Activated T-cell treated with anti-CD3 and anti-CD28 coated beads, Interleukin-2, amount 50 U/mL, for 72 hours (primary cell): ENCODE results near the gene RNF144A. TPM values are rescaled to one million over a fixed set of nuclear protein-coding genes. Genes with fewer than 3 reads are reported as not detected.
A peak's percentile ranks its signal among the peaks of the same experiment; 100 is the strongest.
"Not testable (repeated sequence)": the region's sequence is repeated elsewhere in the genome, so short reads cannot be mapped to it uniquely, and the experiment has no call there.

Source experiments
- ATAC-seq, 2 donors: fragments of 150-1000 bp; cut with Tn5 transposase; replicated peaks in 1 of 2; 2 replicates each; pipeline ENCODE4 v1.10.0; 2021; ENCODE audit warnings: moderate library complexity in 2 of 2, mild to moderate bottlenecking in 1 of 2
- DNase-seq, 2 donors: peaks; one replicate each; pipeline ENCODE4 v3.0.0; 2021 to 2022; ENCODE audit warnings: mixed read lengths in 1 of 2
- H3K27ac Mint-ChIP-seq: one replicate; pipeline ENCODE4 v1.8.0; 2022; ENCODE audit warnings: mild to moderate bottlenecking, moderate library complexity, mixed read lengths
- H3K27me3 Mint-ChIP-seq: one replicate; pipeline ENCODE4 v1.8.0; 2022; ENCODE audit warnings: low read depth, mixed read lengths
- H3K36me3 Mint-ChIP-seq, 2 donors: one replicate each; pipeline ENCODE4 v1.8.0; 2022; ENCODE audit warnings: mixed read lengths in 2 of 2, mild to moderate bottlenecking in 1 of 2; ENCODE audit not compliant: insufficient read depth in 2 of 2
- H3K4me1 Mint-ChIP-seq: one replicate; pipeline ENCODE4 v1.8.0; 2022; ENCODE audit warnings: low read depth, mixed read lengths
- H3K4me3 Mint-ChIP-seq, 2 donors: one replicate each; pipeline ENCODE4 v1.8.0; 2022; ENCODE audit warnings: mild to moderate bottlenecking in 2 of 2, mixed read lengths in 2 of 2, moderate library complexity in 2 of 2
- H3K9me3 Mint-ChIP-seq, 2 donors: one replicate each; pipeline ENCODE4 v1.8.0; 2022; ENCODE audit warnings: mixed read lengths in 2 of 2
- total RNA-seq, 2 donors: library from RNA; stranded (reverse); gene quantifications; one replicate each; pipeline ENCODE4 v1.2.3, GENCODE V29; 2022

RNF144A gene
- total RNA-seq, 2 donors from 2014 or later, result 52.1 to 73.9 TPM

GRCh38 chr2:6999211-6999877, 82.1 kb downstream of the RNF144A start:
- peaks cover 0 to 5% of the 10 kb centered on the region in 2 donors for H3K36me3 Mint-ChIP-seq
- H3K4me1 Mint-ChIP-seq, result peaks cover 5% of the 10 kb centered on the region
- no peaks in the 10 kb centered on the region for H3K27me3 Mint-ChIP-seq
- no peak for DNase-seq
- peak in 1 of 2 donors; percentile 41 for ATAC-seq
- H3K4me3 Mint-ChIP-seq, result no peak overlapping the region
- no peaks in the 10 kb centered on the region for H3K9me3 Mint-ChIP-seq
- H3K27ac Mint-ChIP-seq, result peak overlapping the region; percentile 43

GRCh38 chr2:7001395-7001794, 84.2 kb downstream of the RNF144A start:
- not testable (repeated sequence) for H3K9me3 Mint-ChIP-seq, H3K4me3 Mint-ChIP-seq, H3K4me1 Mint-ChIP-seq, H3K36me3 Mint-ChIP-seq, DNase-seq, H3K27ac Mint-ChIP-seq, H3K27me3 Mint-ChIP-seq, ATAC-seq

DNA sequence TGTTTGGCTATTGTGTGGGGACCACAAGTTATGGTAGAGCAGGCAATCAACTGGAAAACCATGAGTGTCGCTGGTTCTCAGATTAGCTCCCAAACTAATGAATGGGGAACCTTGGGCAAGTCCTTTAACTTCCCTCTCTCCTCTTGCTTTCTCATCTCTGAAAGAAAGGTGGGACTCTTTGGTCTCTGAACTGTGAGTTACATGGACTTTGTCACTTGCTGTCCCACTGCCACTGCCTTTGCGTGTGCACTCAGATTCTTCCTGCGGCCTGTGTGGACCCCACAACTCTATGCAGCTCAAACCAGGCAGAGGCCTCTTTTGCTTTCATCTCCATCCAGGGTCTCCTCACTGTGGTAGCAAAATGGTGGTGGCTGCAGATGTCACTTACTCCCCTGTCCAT, 86.7 kb downstream of the RNF144A start:
- Mint-ChIP-seq H3K27me3 (no peaks in the 10 kb centered on the region), H3K27ac (no peak overlapping the region), H3K36me3 (peaks cover 0 to 3% of the 10 kb centered on the region in 2 donors), H3K9me3 (no peaks in the 10 kb centered on the region), H3K4me1 (peaks cover 8% of the 10 kb centered on the region), H3K4me3 (no peak overlapping the region)
- ATAC-seq, result no peak
- no peak for DNase-seq

DNA sequence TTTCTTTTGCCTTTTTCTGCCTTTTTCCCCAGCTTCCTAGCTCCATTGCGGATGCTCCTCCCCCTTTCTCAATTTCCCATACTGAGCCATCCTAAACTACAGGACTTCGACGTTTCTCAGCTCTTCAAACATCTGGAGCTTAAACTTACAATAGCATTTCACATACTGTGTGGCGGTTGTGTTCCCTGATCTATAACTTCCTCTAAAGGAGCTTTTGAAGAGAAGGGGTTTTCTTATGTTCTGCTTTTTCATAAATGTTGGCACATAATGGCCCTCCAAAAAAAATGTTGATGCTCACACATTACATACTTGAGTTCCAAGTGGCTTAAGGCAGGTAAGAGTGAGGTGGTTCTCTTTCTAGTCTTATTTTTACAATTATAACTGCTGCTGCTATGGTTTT, 87.4 kb downstream of the RNF144A start:
- Mint-ChIP-seq H3K36me3 (peaks cover 0 to 3% of the 10 kb centered on the region in 2 donors), H3K4me3 (no peak overlapping the region), H3K9me3 (no peaks in the 10 kb centered on the region), H3K27ac (peak overlapping the region; percentile 77), H3K4me1 (peaks cover 8% of the 10 kb centered on the region), H3K27me3 (no peaks in the 10 kb centered on the region)
- ATAC-seq (no peak), DNase-seq (no peak)

GRCh38 chr2:7007488-7007845, 90.3 kb downstream of the RNF144A start:
- no peak overlapping the region for H3K27ac Mint-ChIP-seq
- H3K9me3 Mint-ChIP-seq, result no peaks in the 10 kb centered on the region
- no peaks in the 10 kb centered on the region for H3K27me3 Mint-ChIP-seq
- no peaks in the 10 kb centered on the region for H3K36me3 Mint-ChIP-seq
- ATAC-seq (no peak), DNase-seq (no peak)
- H3K4me1 Mint-ChIP-seq, result peaks cover 17% of the 10 kb centered on the region
- no peak overlapping the region for H3K4me3 Mint-ChIP-seq

GRCh38 chr2:7007846-7008741, 90.9 kb downstream of the RNF144A start:
- Mint-ChIP-seq H3K27me3 (no peaks in the 10 kb centered on the region), H3K4me3 (no peak overlapping the region)
- ATAC-seq, result no peak

GRCh38 chr2:7009207-7009911, 92.1 kb downstream of the RNF144A start:
- Mint-ChIP-seq H3K4me3 (no peak overlapping the region), H3K4me1 (peaks cover 30% of the 10 kb centered on the region), H3K9me3 (no peaks in the 10 kb centered on the region), H3K36me3 (peaks cover 0 to 2% of the 10 kb centered on the region in 2 donors), H3K27ac (no peak overlapping the region), H3K27me3 (no peaks in the 10 kb centered on the region)
- ATAC-seq (no peak), DNase-seq (no peak)

More at GRCh38 chr2:7007846-7008741, 90.9 kb downstream of the RNF144A start:
- H3K36me3 Mint-ChIP-seq, result no peaks in the 10 kb centered on the region
- peaks cover 23% of the 10 kb centered on the region for H3K4me1 Mint-ChIP-seq
- no peak overlapping the region for H3K27ac Mint-ChIP-seq
- no peak for DNase-seq
- H3K9me3 Mint-ChIP-seq, result no peaks in the 10 kb centered on the region

- Mint-ChIP-seq H3K9me3 (no peaks in the 10 kb centered on the region), H3K4me1 (peaks cover 33% of the 10 kb centered on the region), H3K27me3 (no peaks in the 10 kb centered on the region), H3K27ac (no peak overlapping the region), H3K4me3 (no peak overlapping the region), H3K36me3 (peaks cover 0 to 7% of the 10 kb centered on the region in 2 donors)
- DNase-seq (no peak), ATAC-seq (no peak)
Measured at GRCh38 chr2:7010391-7011054, 93.3 kb downstream of the RNF144A start.

- H3K4me3 Mint-ChIP-seq, result no peak overlapping the region
- peaks cover 0 to 7% of the 10 kb centered on the region in 2 donors for H3K36me3 Mint-ChIP-seq
- ATAC-seq (peak; percentile 42 to 69), DNase-seq (no peak)
- no peak overlapping the region for H3K27ac Mint-ChIP-seq
- no peaks in the 10 kb centered on the region for H3K27me3 Mint-ChIP-seq
- H3K4me1 Mint-ChIP-seq, result peaks cover 33% of the 10 kb centered on the region
- no peaks in the 10 kb centered on the region for H3K9me3 Mint-ChIP-seq
Measured at GRCh38 chr2:7011356-7012083, 94.3 kb downstream of the RNF144A start.

DNA sequence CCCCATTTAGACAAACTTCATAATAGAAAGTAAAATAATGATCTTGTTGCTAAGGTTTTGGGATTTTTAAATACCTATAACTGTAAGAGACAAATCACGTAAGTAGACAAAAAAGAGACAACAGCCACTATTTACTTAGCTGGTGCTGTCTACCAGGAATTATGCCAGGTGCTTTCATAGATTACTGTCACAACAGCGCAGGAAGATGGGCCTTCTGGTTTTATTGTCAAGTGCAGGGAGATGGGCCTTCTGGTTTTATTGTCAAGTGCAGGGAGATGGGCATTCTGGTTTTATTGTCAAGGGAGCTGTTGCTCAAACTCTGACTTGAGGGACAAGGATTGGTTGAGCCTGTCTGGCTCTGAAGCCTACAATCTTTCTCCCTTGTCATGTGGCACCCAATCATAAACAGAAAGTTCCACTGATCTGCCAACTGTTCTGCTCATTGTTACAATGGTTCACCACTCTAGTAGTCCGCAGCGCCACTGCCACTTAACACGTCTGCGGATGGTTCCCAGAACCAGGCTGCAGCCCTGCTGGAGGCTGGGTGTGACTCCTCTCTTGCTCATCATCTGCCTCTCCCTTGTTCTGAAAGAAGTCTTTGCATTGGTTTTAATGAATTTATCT, 95.0 kb downstream of the RNF144A start:
- peaks cover 0 to 7% of the 10 kb centered on the region in 2 donors for H3K36me3 Mint-ChIP-seq
- H3K27ac Mint-ChIP-seq, result no peak overlapping the region
- no peaks in the 10 kb centered on the region for H3K9me3 Mint-ChIP-seq
- no peaks in the 10 kb centered on the region for H3K27me3 Mint-ChIP-seq
- no peak for ATAC-seq
- H3K4me1 Mint-ChIP-seq, result peaks cover 33% of the 10 kb centered on the region
- no peak overlapping the region for H3K4me3 Mint-ChIP-seq
- DNase-seq, result no peak

DNA sequence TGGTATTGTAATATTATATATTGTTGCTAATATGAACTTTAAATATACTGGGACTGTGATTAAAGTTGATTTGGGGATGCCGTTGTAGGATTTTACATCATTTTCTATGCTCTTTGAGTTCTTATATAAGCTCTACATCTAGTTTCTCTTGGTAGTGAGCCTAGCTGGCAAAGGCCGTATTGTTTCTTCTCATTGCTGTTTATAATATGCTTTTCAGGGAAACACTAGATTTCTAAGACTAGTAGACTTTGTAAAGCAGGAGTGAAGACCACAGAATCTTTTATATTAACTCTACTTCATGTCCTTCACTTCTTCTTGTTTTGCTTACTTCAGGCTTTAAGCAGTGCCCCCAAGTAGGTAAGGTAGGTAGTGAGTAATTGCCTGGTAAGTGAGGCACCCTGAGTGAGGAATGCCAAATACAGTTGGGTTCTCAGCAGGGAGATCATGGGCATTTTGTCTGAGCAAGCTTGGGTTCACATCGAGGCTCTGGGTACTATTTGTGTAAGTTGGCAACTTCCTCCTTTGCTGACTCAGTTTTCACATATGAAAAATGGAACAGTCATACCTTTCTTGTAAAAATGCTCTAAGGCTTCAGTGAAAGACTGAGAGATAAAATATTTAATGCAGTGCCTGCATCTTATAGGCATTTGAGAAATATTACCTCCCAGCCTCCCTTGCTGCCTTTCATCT, 96.4 kb downstream of the RNF144A start:
- DNase-seq (no peak), ATAC-seq (peak; percentile 62 to 76)
- Mint-ChIP-seq H3K4me1 (peaks cover 33% of the 10 kb centered on the region), H3K36me3 (peaks cover 0 to 7% of the 10 kb centered on the region in 2 donors), H3K27me3 (no peaks in the 10 kb centered on the region), H3K9me3 (no peaks in the 10 kb centered on the region), H3K4me3 (peak overlapping the region in 1 of 2 donors; percentile 58), H3K27ac (peak overlapping the region; percentile 93)
